DND-41 (cell line): ENCODE results near the gene TMEM92.

Experiments used
- ATAC-seq: fragments of 200-7000 bp; cut with Tn5 transposase; 3 replicates; pipeline ENCODE4 v1.9.1; 2021; ENCODE audit warnings: low read depth; ENCODE audit not compliant: insufficient read depth
- DNase-seq: peaks from one replicate; pipeline ENCODE4 v3.0.0-alpha.2; 2020
- H2AFZ ChIP-seq: 2 replicates; pipeline ENCODE4 v1.6.0; 2012; ENCODE audit warnings: low read depth, low read length
- H3K27ac ChIP-seq: 2 replicates; pipeline ENCODE4 v1.5.1; 2012; ENCODE audit warnings: low read length, inconsistent platforms
- H3K27me3 ChIP-seq: fragments of 200-600 bp; sonication (generic); 2 replicates; pipeline ENCODE4 v1.6.0; 2012; ENCODE audit warnings: low read length, mild to moderate bottlenecking, inconsistent platforms; ENCODE audit not compliant: insufficient read depth, poor library complexity
- H3K36me3 ChIP-seq: 2 replicates; pipeline ENCODE4 v1.5.1; 2012; ENCODE audit warnings: low read length, inconsistent platforms; ENCODE audit not compliant: insufficient read depth
- H3K4me1 ChIP-seq: 2 replicates; pipeline ENCODE4 v1.5.1; 2012; ENCODE audit warnings: mild to moderate bottlenecking, low read length; ENCODE audit not compliant: insufficient read depth
- H3K4me2 ChIP-seq: 2 replicates; pipeline ENCODE4 v1.6.0; 2012; ENCODE audit warnings: mild to moderate bottlenecking, moderate library complexity, low read length, inconsistent platforms; ENCODE audit not compliant: insufficient read depth
- H3K4me3 ChIP-seq, 2 experiments: fragments of 200-600 bp in 1 of 2; shearing (Covaris generic) in 1 of 2; 2 replicates each; pipeline ENCODE4 v1.5.1; 2012 to 2016; ENCODE audit warnings: inconsistent platforms in 2 of 2, low read length in 2 of 2, mild to moderate bottlenecking in 2 of 2, low read depth in 1 of 2, moderate library complexity in 1 of 2
- H3K79me2 ChIP-seq: 2 replicates; pipeline ENCODE4 v1.6.0; 2012; ENCODE audit warnings: low read length, inconsistent platforms; ENCODE audit not compliant: insufficient read depth
- H3K9ac ChIP-seq: 2 replicates; pipeline ENCODE4 v1.6.0; 2012; ENCODE audit warnings: low read depth, mild to moderate bottlenecking, inconsistent platforms, low read length, moderate library complexity
- H3K9me3 ChIP-seq: 2 replicates; pipeline ENCODE4 v1.5.1; 2012; ENCODE audit warnings: low read length, moderate library complexity, mild to moderate bottlenecking, inconsistent platforms; ENCODE audit not compliant: insufficient read depth, severe bottlenecking
- H4K20me1 ChIP-seq: 2 replicates; pipeline ENCODE4 v1.6.0; 2012; ENCODE audit warnings: low read length; ENCODE audit not compliant: insufficient read depth
- CTCF ChIP-seq: IDR thresholded peaks from 2 replicates; pipeline ENCODE4 v1.5.1; 2012; ENCODE audit warnings: borderline replicate concordance, low read length, moderate library complexity, mild to moderate bottlenecking; ENCODE audit not compliant: poor library complexity, severe bottlenecking; ENCODE audit errors: extremely low read depth
- EZH2 ChIP-seq: IDR thresholded peaks from 3 replicates; pipeline ENCODE4 v1.6.1; 2012; ENCODE audit warnings: borderline replicate concordance, low read depth, mild to moderate bottlenecking, moderate library complexity, low read length, inconsistent platforms; ENCODE audit not compliant: severe bottlenecking

Gene TMEM92

GRCh38 chr17:50278526-50279180 is 4.4 kb downstream of the TMEM92 start:
- H3K4me1 ChIP-seq: no peaks in the 10 kb centered on the region
- H2AFZ ChIP-seq: no peak overlapping the region
- DNase-seq: no peak
- TF ChIP-seq CTCF (no peak), EZH2 (no peak)
- no peaks in the 10 kb centered on the region for H3K79me2 ChIP-seq
- H3K27me3 ChIP-seq: peaks cover 22% of the 10 kb centered on the region
- H3K4me2 ChIP-seq: no peak overlapping the region
- H3K4me3 ChIP-seq: no peak overlapping the region
- H3K9ac ChIP-seq: no peak overlapping the region
- no peak overlapping the region for H3K27ac ChIP-seq
- H3K9me3 ChIP-seq: no peaks in the 10 kb centered on the region
- H3K36me3 ChIP-seq: no peaks in the 10 kb centered on the region
- no peak for ATAC-seq
- peaks cover under 1% of the 10 kb centered on the region for H4K20me1 ChIP-seq

- DNase-seq (no peak), ATAC-seq (no peak)
- Histone ChIP-seq H3K36me3 (no peaks in the 10 kb centered on the region), H3K4me2 (no peak overlapping the region), H3K27ac (no peak overlapping the region), H3K4me3 (no peak overlapping the region), H3K9ac (no peak overlapping the region), H2AFZ (no peak overlapping the region), H4K20me1 (no peaks in the 10 kb centered on the region; the same call in none of the 2 replicates), H3K27me3 (peaks cover 21% of the 10 kb centered on the region), H3K79me2 (no peaks in the 10 kb centered on the region), H3K9me3 (no peaks in the 10 kb centered on the region), H3K4me1 (no peaks in the 10 kb centered on the region)
- TF ChIP-seq CTCF (no peak), EZH2 (no peak)
Measured at GRCh38 chr17:50279181-50279526, 4.9 kb downstream of the TMEM92 start.

GRCh38 chr17:50279639-50280038 is 5.4 kb downstream of the TMEM92 start:
- ATAC-seq: no peak

More at GRCh38 chr17:50279639-50280038, 5.4 kb downstream of the TMEM92 start:
- Histone ChIP-seq H3K27me3 (peaks cover 17% of the 10 kb centered on the region), H3K79me2 (no peaks in the 10 kb centered on the region), H3K27ac (no peak overlapping the region), H3K36me3 (no peaks in the 10 kb centered on the region), H4K20me1 (no peaks in the 10 kb centered on the region; the same call in none of the 2 replicates), H3K9ac (no peak overlapping the region), H3K4me1 (no peaks in the 10 kb centered on the region), H3K4me2 (no peak overlapping the region), H3K9me3 (no peaks in the 10 kb centered on the region), H3K4me3 (no peak overlapping the region), H2AFZ (no peak overlapping the region)
- TF ChIP-seq CTCF: no peak
- no peak for TF ChIP-seq EZH2
- DNase-seq: no peak
